Subcutaneous adipose tissue (tissue), 4 donors: ENCODE results near the gene SPAST. TPM values are rescaled to one million over a fixed set of nuclear protein-coding genes. Genes with fewer than 3 reads are reported as not detected.

ENCODE experiments used
- total RNA-seq, 4 donors: library from RNA; depleted of rRNA; stranded (reverse); fragments of >200 nt; gene quantifications; one replicate each; pipeline ENCODE4 v1.1.0, GENCODE V29; 2016
- TF ChIP-seq, protein P1 (sequence below): fragments of 450-650 bp; IDR thresholded peaks from one replicate; pipeline ENCODE4 v1.5.1; 2016; ENCODE audit warnings: low read depth, mild to moderate bottlenecking, control low read depth, antibody characterized with exemption, moderate library complexity

SPAST gene
- total RNA-seq, 4 donors from 2014 or later, result 15.3 to 26.9 (median 21.2) TPM

DNA sequence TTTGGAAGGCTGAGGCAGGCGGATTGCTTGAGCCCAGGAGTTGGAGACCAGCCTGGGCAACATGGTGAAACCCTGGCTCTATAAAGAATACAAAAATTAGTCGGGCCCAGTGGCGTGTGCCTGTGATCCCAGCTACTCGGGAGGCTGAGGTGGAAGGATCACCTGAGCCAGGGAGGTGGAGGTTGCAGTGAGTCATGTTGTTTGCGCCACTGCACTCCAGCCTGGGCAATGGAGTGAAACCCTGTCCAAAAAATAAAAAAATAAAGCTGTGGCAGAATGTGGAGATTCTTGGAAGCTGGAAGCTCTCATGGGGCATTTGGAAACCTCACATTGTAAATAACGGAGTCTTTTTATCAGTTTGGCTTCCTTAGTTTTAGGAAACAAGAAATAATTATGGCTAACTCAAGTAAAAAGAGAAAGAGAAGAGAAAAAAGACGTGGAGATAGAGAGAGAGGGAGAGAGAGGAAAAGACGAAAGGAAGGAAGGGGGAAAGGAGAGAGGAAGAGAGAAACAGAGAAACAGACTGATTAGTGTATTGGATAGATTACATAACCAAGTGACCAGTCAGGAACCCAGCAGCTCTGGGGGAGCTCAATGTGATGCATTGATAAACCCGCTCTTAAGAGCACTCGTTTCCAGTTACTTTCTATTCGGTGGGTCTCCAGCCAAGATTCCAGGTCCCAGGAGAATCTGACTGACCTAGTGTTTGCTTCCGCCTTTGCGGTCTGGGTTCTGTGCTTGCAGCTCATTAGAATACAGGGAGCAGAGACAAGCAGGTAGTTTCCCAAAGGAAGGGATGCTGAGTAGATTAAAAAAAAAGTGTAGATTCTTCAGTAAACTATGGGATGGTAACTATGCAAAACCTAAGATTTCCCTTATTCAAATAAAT lies 1.1 kb upstream of the SPAST start:
- TF ChIP-seq, protein P1, sequence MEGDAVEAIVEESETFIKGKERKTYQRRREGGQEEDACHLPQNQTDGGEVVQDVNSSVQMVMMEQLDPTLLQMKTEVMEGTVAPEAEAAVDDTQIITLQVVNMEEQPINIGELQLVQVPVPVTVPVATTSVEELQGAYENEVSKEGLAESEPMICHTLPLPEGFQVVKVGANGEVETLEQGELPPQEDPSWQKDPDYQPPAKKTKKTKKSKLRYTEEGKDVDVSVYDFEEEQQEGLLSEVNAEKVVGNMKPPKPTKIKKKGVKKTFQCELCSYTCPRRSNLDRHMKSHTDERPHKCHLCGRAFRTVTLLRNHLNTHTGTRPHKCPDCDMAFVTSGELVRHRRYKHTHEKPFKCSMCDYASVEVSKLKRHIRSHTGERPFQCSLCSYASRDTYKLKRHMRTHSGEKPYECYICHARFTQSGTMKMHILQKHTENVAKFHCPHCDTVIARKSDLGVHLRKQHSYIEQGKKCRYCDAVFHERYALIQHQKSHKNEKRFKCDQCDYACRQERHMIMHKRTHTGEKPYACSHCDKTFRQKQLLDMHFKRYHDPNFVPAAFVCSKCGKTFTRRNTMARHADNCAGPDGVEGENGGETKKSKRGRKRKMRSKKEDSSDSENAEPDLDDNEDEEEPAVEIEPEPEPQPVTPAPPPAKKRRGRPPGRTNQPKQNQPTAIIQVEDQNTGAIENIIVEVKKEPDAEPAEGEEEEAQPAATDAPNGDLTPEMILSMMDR, result no peak

DNA sequence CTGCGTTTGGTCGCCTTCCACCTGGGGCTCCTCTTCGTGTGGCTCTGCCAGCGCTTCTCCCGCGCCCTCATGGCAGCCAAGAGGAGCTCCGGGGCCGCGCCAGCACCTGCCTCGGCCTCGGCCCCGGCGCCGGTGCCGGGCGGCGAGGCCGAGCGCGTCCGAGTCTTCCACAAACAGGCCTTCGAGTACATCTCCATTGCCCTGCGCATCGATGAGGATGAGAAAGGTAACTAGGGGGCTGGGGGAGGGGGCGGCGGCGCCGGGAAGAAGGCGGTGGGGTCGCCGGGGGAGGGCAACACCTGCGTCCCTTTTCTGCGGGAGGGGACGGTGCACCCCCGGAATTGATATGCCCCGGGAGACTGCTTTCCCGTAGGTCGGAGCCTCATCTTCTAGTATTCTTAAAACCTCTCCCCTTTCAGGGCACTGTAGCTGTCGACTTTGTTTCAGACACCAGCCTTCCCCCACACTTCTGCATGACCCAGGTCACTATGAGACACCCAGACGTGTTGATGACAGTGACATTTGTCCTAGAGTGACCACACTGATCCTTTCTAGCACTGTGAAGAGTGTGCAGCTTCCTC lies 755 bp downstream of the SPAST start:
- TF ChIP-seq, protein P1, result no peak

GRCh38 chr2:32064713-32065112 lies 1.4 kb downstream of the SPAST start:
- TF ChIP-seq, protein P1, result no peak

DNA sequence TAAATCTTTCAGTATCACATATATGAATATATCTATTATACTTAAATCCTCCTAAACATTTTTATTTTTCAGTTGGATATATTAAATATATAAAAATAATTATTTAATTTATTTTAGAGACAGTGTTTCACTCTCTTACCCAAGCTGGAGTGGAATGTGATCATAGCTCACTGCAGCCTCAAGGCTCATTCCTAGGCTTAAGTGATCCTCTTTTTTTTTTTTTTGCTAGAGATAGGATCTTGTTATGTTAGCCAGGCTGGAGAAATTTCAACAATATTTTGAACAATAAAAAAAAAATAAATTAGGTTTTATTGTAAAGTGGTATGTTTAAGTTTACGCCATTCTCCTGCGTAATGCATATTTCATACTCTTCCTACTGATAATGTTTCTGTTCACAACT lies 4.2 kb downstream of the SPAST start:
- TF ChIP-seq, protein P1, result no peak

DNA sequence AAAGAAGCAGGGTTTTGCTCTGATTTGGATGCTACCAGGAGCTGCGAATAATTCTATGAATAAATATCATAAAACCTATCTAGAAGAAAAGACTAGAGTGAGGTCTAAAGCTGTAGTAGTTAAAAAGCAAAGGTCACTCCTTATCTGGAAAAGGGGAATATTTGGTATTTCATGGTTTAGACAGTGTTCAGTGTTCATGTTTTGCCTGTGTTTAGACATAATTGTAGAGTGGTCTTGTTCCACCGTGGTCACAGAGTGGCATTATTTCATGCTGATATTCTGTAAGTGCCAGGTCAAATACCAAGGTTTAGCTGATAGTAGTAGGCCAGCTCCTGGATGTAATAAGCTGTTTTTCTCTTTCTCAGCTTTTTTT lies 10.8 kb downstream of the SPAST start:
- TF ChIP-seq, protein P1, result no peak

DNA sequence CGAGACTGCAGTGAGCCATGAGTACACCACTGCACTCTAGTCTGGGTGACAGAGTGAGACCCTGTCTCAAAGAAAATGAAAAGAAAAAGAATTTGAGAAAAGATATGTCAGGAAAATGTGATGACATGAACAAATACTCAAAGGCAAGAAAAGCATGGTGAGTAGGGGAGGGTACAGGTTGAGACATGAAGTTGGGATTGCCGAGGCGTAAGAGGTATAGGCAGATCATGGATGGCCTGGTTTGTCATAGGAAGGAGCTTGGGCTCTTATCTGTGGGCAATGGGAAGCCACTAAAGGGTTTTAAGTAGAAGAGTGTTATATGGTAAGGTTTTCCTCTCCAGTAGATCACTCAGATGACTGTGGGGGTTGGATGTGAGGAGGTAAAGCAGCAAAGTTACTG lies 32.3 kb downstream of the SPAST start:
- TF ChIP-seq, protein P1, result no peak

DNA sequence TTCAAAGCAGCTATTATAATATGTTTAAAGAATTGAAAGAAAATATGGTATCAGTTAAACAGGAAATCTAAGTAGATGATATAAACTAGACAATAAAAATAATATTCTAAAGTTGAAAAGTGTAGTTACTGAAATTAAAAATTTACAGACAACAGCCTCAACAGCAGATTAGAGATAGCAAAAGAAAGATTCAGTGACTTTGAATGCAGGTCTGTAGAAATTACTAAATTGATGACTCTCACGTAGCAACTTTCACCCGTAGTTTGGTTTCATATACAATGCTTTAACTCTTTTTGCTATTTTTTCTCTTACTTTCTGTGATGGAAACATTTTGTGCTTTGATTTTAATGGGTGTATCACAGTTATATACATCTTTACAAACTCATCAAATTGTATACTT lies 44.8 kb downstream of the SPAST start:
- TF ChIP-seq, protein P1, result no peak
